H1 (cell line): Measurements from ENCODE around the gene FHIP2A. TPM values are rescaled to one million over a fixed set of nuclear protein-coding genes. Genes with fewer than 3 reads are reported as not detected.

ENCODE experiments used
- CTCF ChIA-PET: fragments of 300-600 bp; sonication (Branson Sonifier 250); formaldehyde crosslinking; loops from one replicate; lab custom pipeline; 2021; ENCODE audit not compliant: partially characterized antibody; lab: Charles Lee
- POLR2A ChIA-PET: fragments of 300-600 bp; sonication (Branson Sonifier 250); formaldehyde crosslinking; loops from one replicate; lab custom pipeline; 2021; ENCODE audit warnings: inconsistent platforms; ENCODE audit not compliant: partially characterized antibody; lab: Charles Lee
- DNase-seq, 2 experiments: peaks; one replicate each; pipeline versions ENCODE4 v3.0.0 to v3.0.0-alpha.2; 2010 to 2022; ENCODE audit warnings: low spot score in 2 of 2, low read depth in 1 of 2, mixed read lengths in 1 of 2
- FAIRE-seq: peaks from 2 replicates; lab custom pipeline; 2011; peaks lifted over from hg19 to GRCh38; lab: Jason Lieb, UNC
- H2AFZ ChIP-seq: 2 replicates; pipeline ENCODE4 v1.8.1; 2012; ENCODE audit warnings: low read length, inconsistent platforms
- H2AK5ac ChIP-seq: 2 replicates; pipeline ENCODE4 v1.6.1; 2013; ENCODE audit warnings: low read depth, low read length
- H2BK120ac ChIP-seq: replicated peaks from 2 replicates; pipeline ENCODE3; 2013; ENCODE audit warnings: low read depth, low read length, inconsistent platforms
- H2BK12ac ChIP-seq: 2 replicates; pipeline ENCODE4 v1.6.1; 2013; ENCODE audit warnings: low read depth, low read length
- H2BK15ac ChIP-seq: 2 replicates; pipeline ENCODE4 v1.6.1; 2013; ENCODE audit warnings: low read length
- H2BK20ac ChIP-seq: 2 replicates; pipeline ENCODE4 v1.6.1; 2013; ENCODE audit warnings: low read length
- H2BK5ac ChIP-seq: 2 replicates; pipeline ENCODE4 v1.6.1; 2013; ENCODE audit warnings: low read depth, low read length
- H3K14ac ChIP-seq: 2 replicates; pipeline ENCODE4 v1.6.1; 2013; ENCODE audit warnings: inconsistent platforms; ENCODE audit not compliant: insufficient read length
- H3K18ac ChIP-seq: 2 replicates; pipeline ENCODE4 v1.6.1; 2013; ENCODE audit warnings: low read length; ENCODE audit errors: extremely low read depth
- H3K23ac ChIP-seq: 2 replicates; pipeline ENCODE4 v1.6.1; 2013; ENCODE audit warnings: inconsistent platforms; ENCODE audit not compliant: insufficient read length
- H3K23me2 ChIP-seq: 2 replicates; pipeline ENCODE4 v1.6.1; 2013; ENCODE audit warnings: low read depth, low read length
- H3K27ac ChIP-seq: 2 replicates; pipeline ENCODE4 v1.6.1; 2011; ENCODE audit warnings: low read depth, low read length, inconsistent platforms
- H3K27me3 ChIP-seq, 4 experiments: replicated peaks in 1 of 4; 1 replicate in 1 of 4; 2 replicates in 3 of 4; pipeline versions ENCODE4 v1.6.1 to v1.8.1; 2011 to 2013; ENCODE audit warnings: low read length in 3 of 4, mild to moderate bottlenecking in 3 of 4, inconsistent platforms in 2 of 4, mixed read lengths in 2 of 4, moderate library complexity in 1 of 4; ENCODE audit not compliant: control insufficient read depth in 3 of 4, insufficient read depth in 3 of 4; ENCODE audit errors: extremely low read depth in 1 of 4
- H3K36me3 ChIP-seq, 4 experiments: 2 replicates each; pipeline versions ENCODE4 v1.6.1 to v1.8.1; 2011 to 2013; ENCODE audit warnings: mild to moderate bottlenecking in 4 of 4, low read length in 3 of 4, moderate library complexity in 2 of 4, control low read depth in 1 of 4, inconsistent platforms in 1 of 4; ENCODE audit not compliant: insufficient read depth in 4 of 4, control insufficient read depth in 2 of 4
- H3K4ac ChIP-seq: replicated peaks from 2 replicates; pipeline ENCODE3; 2013; ENCODE audit warnings: low read length, low read depth, mixed read lengths, inconsistent platforms; ENCODE audit not compliant: insufficient read length
- H3K4me1 ChIP-seq, 4 experiments: replicated peaks in 1 of 4; 1 replicate in 1 of 4; 2 replicates in 3 of 4; pipeline versions ENCODE4 v1.6.1 to v1.8.1; 2011 to 2013; ENCODE audit warnings: low read length in 3 of 4, inconsistent platforms in 2 of 4, mixed read lengths in 1 of 4; ENCODE audit not compliant: insufficient read depth in 4 of 4, control insufficient read depth in 3 of 4
- H3K4me2 ChIP-seq, 2 experiments: 2 replicates each; pipeline versions ENCODE4 v1.6.1 to v1.8.1; 2011 to 2013; ENCODE audit warnings: low read depth in 2 of 2, low read length in 2 of 2, control low read depth in 1 of 2, inconsistent platforms in 1 of 2, mild to moderate bottlenecking in 1 of 2; ENCODE audit not compliant: insufficient read depth in 1 of 2
- H3K4me3 ChIP-seq, 4 experiments: fragments of 200-600, 300-600 bp in 1 of 4; sonication (generic), shearing (Covaris generic), sonication (Bioruptor Twin) in 1 of 4; 2 replicates each; pipeline versions ENCODE4 v1.5.1 to v1.8.1; 2011 to 2016; ENCODE audit warnings: low read length in 4 of 4, low read depth in 3 of 4, control low read depth in 2 of 4, inconsistent platforms in 2 of 4, mild to moderate bottlenecking in 2 of 4, mixed read lengths in 1 of 4, moderate library complexity in 1 of 4; ENCODE audit not compliant: insufficient read depth in 2 of 4; ENCODE audit errors: extremely low read depth in 1 of 4
- H3K56ac ChIP-seq: replicated peaks from 2 replicates; pipeline ENCODE3; 2013; ENCODE audit warnings: low read depth, mild to moderate bottlenecking, mixed read lengths, low read length, inconsistent platforms; ENCODE audit not compliant: insufficient read length
- H3K79me1 ChIP-seq: 2 replicates; pipeline ENCODE4 v1.6.1; 2013; ENCODE audit warnings: low read depth, low read length, control low read depth
- H3K79me2 ChIP-seq, 2 experiments: 2 replicates each; pipeline versions ENCODE4 v1.6.1 to v1.8.1; 2012 to 2013; ENCODE audit warnings: low read length in 2 of 2, mild to moderate bottlenecking in 2 of 2, inconsistent platforms in 1 of 2; ENCODE audit not compliant: insufficient read depth in 2 of 2, control insufficient read depth in 1 of 2
- H3K9ac ChIP-seq, 4 experiments: replicated peaks in 1 of 4; 1 replicate in 1 of 4; 2 replicates in 3 of 4; pipeline versions ENCODE4 v1.6.1 to v1.8.1; 2011 to 2013; ENCODE audit warnings: low read depth in 3 of 4, low read length in 3 of 4, control low read depth in 2 of 4, mild to moderate bottlenecking in 2 of 4, moderate library complexity in 2 of 4, inconsistent platforms in 1 of 4; ENCODE audit errors: extremely low read depth in 1 of 4
- H3K9me3 ChIP-seq, 2 experiments: 2 replicates each; pipeline versions ENCODE4 v1.6.1 to v1.8.1; 2012 to 2013; ENCODE audit warnings: mild to moderate bottlenecking in 2 of 2, moderate library complexity in 2 of 2, control low read depth in 1 of 2, inconsistent platforms in 1 of 2, low read depth in 1 of 2, low read length in 1 of 2, mixed read lengths in 1 of 2; ENCODE audit not compliant: insufficient read depth in 2 of 2
- H4K20me1 ChIP-seq, 2 experiments: replicated peaks in 1 of 2; 2 replicates each; pipeline versions ENCODE3 to v1.8.1; 2011 to 2013; ENCODE audit warnings: inconsistent platforms in 2 of 2, low read length in 2 of 2, mild to moderate bottlenecking in 1 of 2; ENCODE audit not compliant: insufficient read depth in 2 of 2, control insufficient read depth in 1 of 2
- H4K5ac ChIP-seq: 2 replicates; pipeline ENCODE4 v1.6.1; 2013; ENCODE audit warnings: low read length, low read depth, mixed read lengths, inconsistent platforms; ENCODE audit not compliant: insufficient read length
- H4K8ac ChIP-seq: 2 replicates; pipeline ENCODE4 v1.8.0; 2013; ENCODE audit warnings: mild to moderate bottlenecking, moderate library complexity, low read length, inconsistent platforms; ENCODE audit not compliant: insufficient read depth; ENCODE audit errors: extremely low read depth
- H4K91ac ChIP-seq: replicated peaks from 2 replicates; pipeline ENCODE3; 2013; ENCODE audit warnings: low read length, mixed read lengths, inconsistent platforms; ENCODE audit not compliant: insufficient read length
- CHD2 ChIP-seq: IDR thresholded peaks from 2 replicates; pipeline ENCODE4 v1.6.1; 2012; ENCODE audit warnings: low read length, improper control_type of control experiment
- RNF2 ChIP-seq: fragments of 200-900, 300-1000 bp; sonication (generic); IDR thresholded peaks from 2 replicates; pipeline ENCODE4 v1.7.1; 2016; ENCODE audit warnings: borderline replicate concordance, low read depth, mild to moderate bottlenecking, antibody characterized with exemption, low read length; ENCODE audit not compliant: poor library complexity, severe bottlenecking; ENCODE audit errors: missing control alignments
- ZNF274 ChIP-seq: IDR thresholded peaks from 2 replicates; pipeline ENCODE4 v1.7.0; 2012; ENCODE audit warnings: low read length, borderline replicate concordance; ENCODE audit errors: extremely low read depth
- WGBS, 2 experiments: shearing (Covaris generic) in 1 of 2; methylation state at CpG; one replicate each; pipeline versions ENCODE4 v1.1.6 to v1.1.7; 2013 to 2015; ENCODE audit warnings: low lambda C conversion rate in 2 of 2, mixed read lengths in 2 of 2, inconsistent platforms in 1 of 2, low coverage in 1 of 2, missing lambda C conversion rate in 1 of 2; ENCODE audit not compliant: insufficient replicate concordance in 2 of 2, insufficient coverage in 1 of 2, insufficient read length in 1 of 2; ENCODE audit errors: extremely low coverage in 1 of 2, missing lambda C conversion rate in 1 of 2; 5-methylcytosine and 5-hydroxymethylcytosine counted together
- polyA plus RNA-seq, 7 experiments: library from polyadenylated mRNA; depleted of rRNA in 3 of 7; stranded (reverse) in 5 of 7; unstranded in 2 of 7; fragments of >200 nt in 5 of 7; fragments of 200-250 nt in 2 of 7; gene quantifications; 1 replicate in 5 of 7; 2 replicates in 1 of 7; 4 replicates in 1 of 7; pipeline versions ENCODE4 v1.2.1 to v1.2.3, GENCODE V29; 2011 to 2013; ENCODE audit warnings: missing spikeins in 2 of 7, mixed read lengths in 2 of 7
- total RNA-seq: library from RNA; stranded (reverse); fragmentation: NEBNext Ultra II Directional; extraction: Animal tissue kit (Norgen Biotek cat#: 25700); gene quantifications from 2 replicates; pipeline ENCODE4 v1.2.1, GENCODE V29; 2021

FHIP2A gene
- total and polyA plus RNA-seq, 2 of the 8 experiments (the other 6 are each of a cell fraction or from before 2014, with no cell fraction given) = 4.5 to 15.0 TPM

DNA sequence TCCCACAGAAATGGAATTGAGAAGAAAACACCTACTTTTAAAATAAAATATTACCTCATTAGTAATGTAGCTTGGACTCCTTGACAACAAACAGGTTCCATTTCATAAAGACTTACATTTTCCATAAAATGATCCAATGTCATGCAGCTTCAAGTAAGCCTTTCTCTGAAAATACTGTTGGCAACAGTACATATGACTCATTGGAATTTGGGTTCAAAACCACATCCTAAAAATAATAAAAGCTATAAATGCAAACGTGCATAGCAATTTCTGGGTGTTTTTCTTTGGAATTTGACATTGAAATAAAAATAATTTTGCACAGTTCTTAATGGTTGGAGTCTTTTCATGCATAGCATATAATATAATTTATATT, 47.9 kb downstream of the FHIP2A start:
- Histone ChIP-seq H2AK5ac (no peak overlapping the region), H3K27me3 (no peaks in the 10 kb centered on the region), H2BK12ac (no peak overlapping the region), H3K18ac (no peak overlapping the region), H3K4ac (no peak overlapping the region), H2AFZ (no peak overlapping the region), H3K9ac (no peak overlapping the region), H3K56ac (no peak overlapping the region), H3K79me2 (no peaks in the 10 kb centered on the region), H3K14ac (no peak overlapping the region), H3K4me1 (no peaks in the 10 kb centered on the region), H3K9me3 (no peaks in the 10 kb centered on the region), H3K23me2 (no peaks in the 10 kb centered on the region), H3K27ac (no peak overlapping the region), H2BK20ac (no peak overlapping the region), H3K23ac (no peak overlapping the region)
- POLR2A ChIA-PET = no interaction called here
- WGBS, 2 experiments = 68% methylated on average over 1 of the region's 1 CpG; no CpG with 5 or more reads in 1 of the 2 experiments
- CTCF ChIA-PET = interaction anchor here (0.5 to 5.3 kb wide), 4 partner anchors 7 to 133 kb away, joined by 3 to 25 read pairs (median 11); no protein-coding TSS in a partner anchor
- FAIRE-seq = no peak
- TF ChIP-seq CHD2 = no peak
- no peak for TF ChIP-seq ZNF274
- TF ChIP-seq RNF2 = no peak
- TF ChIP-seq, all 59 proteins: peak for 0
- Histone ChIP-seq H4K5ac (no peak overlapping the region), H4K20me1 (no peaks in the 10 kb centered on the region), H3K4me2 (no peak overlapping the region), H2BK5ac (no peak overlapping the region), H3K36me3 (peaks cover 0 to 2% (median 0%) of the 10 kb centered on the region in 4 experiments; a peak in 1 of 8 replicates), H4K8ac (no peak overlapping the region), H3K4me3 (no peak overlapping the region), H2BK120ac (no peak overlapping the region), H2BK15ac (no peak overlapping the region), H4K91ac (no peak overlapping the region), H3K79me1 (no peaks in the 10 kb centered on the region)
- DNase-seq = no peak
